Keratinocyte (primary cell): ENCODE results near the gene PRRC1. TPM values are rescaled to one million over a fixed set of nuclear protein-coding genes. Genes with fewer than 3 reads are reported as not detected.

Experiments
- DNase-seq: peaks from one replicate; pipeline ENCODE4 v3.0.0-alpha.2; 2011; ENCODE audit warnings: low read depth, missing footprints, low spot score
- FAIRE-seq: peaks from 2 replicates; lab custom pipeline; 2011; peaks lifted over from hg19 to GRCh38; lab: Jason Lieb, UNC
- H2AFZ ChIP-seq: 2 replicates; pipeline ENCODE4 v1.6.0; 2012; ENCODE audit warnings: low read length, control low read depth, inconsistent platforms; ENCODE audit not compliant: control insufficient read depth
- H3K27ac ChIP-seq: 2 replicates; pipeline ENCODE4 v1.5.1; 2011; ENCODE audit warnings: low read length; ENCODE audit not compliant: control insufficient read depth, insufficient read depth
- H3K27me3 ChIP-seq: 3 replicates; pipeline ENCODE4 v1.6.0; 2011; ENCODE audit warnings: low read length; ENCODE audit not compliant: control insufficient read depth, insufficient read depth; ENCODE audit errors: extremely low read depth
- H3K36me3 ChIP-seq, 2 experiments: 2 replicates in 1 of 2; 3 replicates in 1 of 2; pipeline ENCODE4 v1.5.1; 2011; ENCODE audit warnings: low read length in 2 of 2, mild to moderate bottlenecking in 1 of 2; ENCODE audit not compliant: control insufficient read depth in 2 of 2, insufficient read depth in 2 of 2; ENCODE audit errors: extremely low read depth in 1 of 2
- H3K4me1 ChIP-seq: 3 replicates; pipeline ENCODE4 v1.5.1; 2011; ENCODE audit warnings: low read length; ENCODE audit not compliant: control insufficient read depth, insufficient read depth; ENCODE audit errors: extremely low read depth
- H3K4me2 ChIP-seq: 3 replicates; pipeline ENCODE4 v1.6.0; 2011; ENCODE audit warnings: low read depth, low read length; ENCODE audit not compliant: control insufficient read depth, insufficient read depth; ENCODE audit errors: extremely low read depth
- H3K4me3 ChIP-seq, 3 experiments: fragments of 200-600 bp in 1 of 3; sonication (generic) in 1 of 3; 2 replicates in 2 of 3; 3 replicates in 1 of 3; pipeline ENCODE4 v1.5.1; 2011 to 2016; ENCODE audit warnings: low read length in 3 of 3, mild to moderate bottlenecking in 3 of 3, control low read depth in 2 of 3, inconsistent platforms in 1 of 3, low read depth in 1 of 3, mixed read lengths in 1 of 3, mixed run types in 1 of 3, moderate library complexity in 1 of 3; ENCODE audit not compliant: control insufficient read depth in 2 of 3, insufficient read depth in 2 of 3; ENCODE audit errors: extremely low read depth in 1 of 3
- H3K79me2 ChIP-seq: 2 replicates; pipeline ENCODE4 v1.6.0; 2012; ENCODE audit warnings: low read length; ENCODE audit not compliant: control insufficient read depth, insufficient read depth
- H3K9ac ChIP-seq: 3 replicates; pipeline ENCODE4 v1.6.0; 2011; ENCODE audit warnings: low read length; ENCODE audit not compliant: control insufficient read depth, insufficient read depth; ENCODE audit errors: extremely low read depth
- H3K9me1 ChIP-seq: 3 replicates; pipeline ENCODE4 v1.6.0; 2011; ENCODE audit warnings: low read length; ENCODE audit not compliant: control insufficient read depth, insufficient read depth; ENCODE audit errors: extremely low read depth
- H3K9me3 ChIP-seq: 2 replicates; pipeline ENCODE4 v1.5.1; 2012; ENCODE audit warnings: low read depth, low read length; ENCODE audit not compliant: control insufficient read depth
- H4K20me1 ChIP-seq: 3 replicates; pipeline ENCODE4 v1.6.0; 2011; ENCODE audit warnings: low read length; ENCODE audit not compliant: control insufficient read depth, insufficient read depth; ENCODE audit errors: extremely low read depth
- CTCF ChIP-seq, 3 experiments: IDR thresholded peaks in 1 of 3; conservative IDR thresholded peaks in 1 of 3; optimal IDR thresholded peaks in 1 of 3; 2 replicates in 2 of 3; 3 replicates in 1 of 3; pipeline versions ENCODE3 to v1.5.1; 2011; ENCODE audit warnings: low read length in 3 of 3, mild to moderate bottlenecking in 3 of 3, moderate library complexity in 2 of 3, control low read depth in 1 of 3, inconsistent platforms in 1 of 3; ENCODE audit not compliant: insufficient read depth in 2 of 3; ENCODE audit errors: extremely low read depth in 1 of 3
- EZH2 ChIP-seq: IDR thresholded peaks from one replicate; pipeline ENCODE4 v1.6.1; 2012; ENCODE audit warnings: inconsistent platforms, mild to moderate bottlenecking, low read length, moderate library complexity
- dilution Hi-C: fragments of 300-500 bp; cut with MboI; formaldehyde crosslinking; loops from one replicate; pipeline ENCODE4 v1.7.0; 2020; ENCODE audit warnings: low sequenced_read_pairs; ENCODE audit not compliant: extremely low pct_ligation_motif_present
- polyA plus RNA-seq, 5 experiments: library from polyadenylated mRNA; depleted of rRNA in 3 of 5; stranded (reverse) in 3 of 5; stranded (forward) in 1 of 5; unstranded in 1 of 5; fragments of >200 nt; gene quantifications; 1 replicate in 1 of 5; 2 replicates in 3 of 5; 3 replicates in 1 of 5; pipeline versions ENCODE4 v1.2.1 to v1.2.3, GENCODE V29; 2011 to 2012; ENCODE audit warnings: missing spikeins in 2 of 5, low read depth in 1 of 5, low replicate concordance in 1 of 5

PRRC1 gene
- polyA plus RNA-seq, 1 donor (not counting 4 experiments of a cell fraction or from before 2014, with no cell fraction given): 48.6 TPM

GRCh38 chr5:127514816-127515215 lies 2.6 kb upstream of the PRRC1 start:
- H3K4me2 ChIP-seq: no peak overlapping the region
- H3K4me1 ChIP-seq: peaks cover 10% of the 10 kb centered on the region
- H3K9me1 ChIP-seq: no peaks in the 10 kb centered on the region
- no peak overlapping the region for H3K4me3 ChIP-seq
- dilution Hi-C loops: no loop called here
- H2AFZ ChIP-seq: no peak overlapping the region
- no peaks in the 10 kb centered on the region for H3K9me3 ChIP-seq
- no peak overlapping the region for H3K9ac ChIP-seq
- TF ChIP-seq CTCF (optimal IDR thresholded peaks at IDR 0.05 in 1 of 3, IDR thresholded peaks at IDR 0.05 in 1 of 3, conservative IDR thresholded peaks at IDR 0.05 in 1 of 3; ENCODE audit: extremely low read depth in 1 of 3, insufficient read depth in 2 of 3, low read length in 3 of 3) (no peak), EZH2 (no peak)
- H3K36me3 ChIP-seq: peaks cover 0 to 5% of the 10 kb centered on the region in 2 experiments
- H3K79me2 ChIP-seq: peaks cover 23% of the 10 kb centered on the region
- H3K27ac ChIP-seq: no peak overlapping the region
- FAIRE-seq: no peak
- no peak for DNase-seq
- H4K20me1 ChIP-seq: no peaks in the 10 kb centered on the region
- no peaks in the 10 kb centered on the region for H3K27me3 ChIP-seq

GRCh38 chr5:127515693-127516440 lies 1.6 kb upstream of the PRRC1 start:
- peaks cover 0 to 9% of the 10 kb centered on the region in 2 experiments for H3K36me3 ChIP-seq
- H3K4me3 ChIP-seq: no peak overlapping the region
- TF ChIP-seq EZH2 (no peak), CTCF (optimal IDR thresholded peaks at IDR 0.05 in 1 of 3, IDR thresholded peaks at IDR 0.05 in 1 of 3, conservative IDR thresholded peaks at IDR 0.05 in 1 of 3; ENCODE audit: extremely low read depth in 1 of 3, insufficient read depth in 2 of 3, low read length in 3 of 3) (no peak)
- no peak overlapping the region for H3K4me2 ChIP-seq
- FAIRE-seq (no peak), DNase-seq (no peak)
- no peaks in the 10 kb centered on the region for H3K9me3 ChIP-seq
- H3K9ac ChIP-seq: no peak overlapping the region
- H4K20me1 ChIP-seq: no peaks in the 10 kb centered on the region
- dilution Hi-C loops: no loop called here
- peaks cover 10% of the 10 kb centered on the region for H3K4me1 ChIP-seq
- no peak overlapping the region for H2AFZ ChIP-seq
- no peak overlapping the region for H3K27ac ChIP-seq
- H3K27me3 ChIP-seq: no peaks in the 10 kb centered on the region
- H3K79me2 ChIP-seq: peaks cover 33% of the 10 kb centered on the region
- H3K9me1 ChIP-seq: no peaks in the 10 kb centered on the region
